Kidney (tissue), 14 donors: ENCODE results near the gene NINL. TPM values are rescaled to one million over a fixed set of nuclear protein-coding genes. Genes with fewer than 3 reads are reported as not detected.

Experiments
- DNase-seq, 5 donors: peaks; one replicate each; pipeline ENCODE4 v3.0.0-alpha.2; 2013 to 2020
- FAIRE-seq: peaks from 2 replicates; lab custom pipeline; 2012; peaks lifted over from hg19 to GRCh38; lab: Jason Lieb, UNC
- H3K27ac ChIP-seq, 2 donors: one replicate each; pipeline ENCODE4 v1.7.0; 2013; ENCODE audit warnings: low read depth in 2 of 2, low read length in 2 of 2, inconsistent platforms in 1 of 2
- H3K27me3 ChIP-seq: one replicate; pipeline ENCODE4 v1.7.1; 2013; ENCODE audit warnings: low read length, inconsistent platforms; ENCODE audit not compliant: control insufficient read depth, insufficient read depth
- H3K36me3 ChIP-seq, 3 donors: one replicate each; pipeline versions ENCODE4 v1.7.0 to v1.7.1; 2013; ENCODE audit warnings: low read length in 3 of 3, control low read depth in 1 of 3, inconsistent platforms in 1 of 3; ENCODE audit not compliant: insufficient read depth in 3 of 3, control insufficient read depth in 2 of 3
- H3K4me1 ChIP-seq, 3 donors: one replicate each; pipeline versions ENCODE4 v1.7.0 to v1.7.1; 2013; ENCODE audit warnings: low read length in 3 of 3, inconsistent platforms in 1 of 3, low read depth in 1 of 3; ENCODE audit not compliant: control insufficient read depth in 2 of 3, insufficient read depth in 2 of 3
- H3K4me3 ChIP-seq, 3 donors: one replicate each; pipeline versions ENCODE4 v1.7.0 to v1.8.1; 2013; ENCODE audit warnings: low read length in 3 of 3, control low read depth in 1 of 3, inconsistent platforms in 1 of 3
- H3K9ac ChIP-seq, 3 donors: one replicate each; pipeline versions ENCODE4 v1.7.0 to v1.7.1; 2013; ENCODE audit warnings: low read length in 3 of 3, control low read depth in 1 of 3, inconsistent platforms in 1 of 3
- H3K9me3 ChIP-seq, 3 donors: one replicate each; pipeline versions ENCODE4 v1.7.0 to v1.7.1; 2013; ENCODE audit warnings: low read length in 3 of 3, control low read depth in 1 of 3, inconsistent platforms in 1 of 3; ENCODE audit not compliant: control insufficient read depth in 2 of 3, insufficient read depth in 1 of 3
- CTCF ChIP-seq: IDR thresholded peaks from 3 replicates; pipeline ENCODE4 v1.5.1; 2012; ENCODE audit warnings: mild to moderate bottlenecking, moderate library complexity, borderline replicate concordance; ENCODE audit not compliant: insufficient read depth; ENCODE audit errors: extremely low read depth
- intact Hi-C: fragments of 100-400 bp; cut with DNase I; formaldehyde crosslinking; loops from one replicate; pipeline ENCODE4 v1.11.1; 2022
- polyA plus RNA-seq: library from polyadenylated mRNA; stranded (reverse); fragments of 350-450 nt; fragmentation: Illumina TruSeq; extraction: RNeasy Lipid Tissue Mini Kit (QIAGEN cat#74804); gene quantifications from one replicate; pipeline ENCODE4 v1.2.3, GENCODE V29; 2014; ENCODE audit warnings: low read depth, low replicate concordance; ENCODE audit not compliant: insufficient read depth
- total RNA-seq: library from RNA; stranded (reverse); fragmentation: NEBNext Ultra II Directional; extraction: Animal tissue kit (Norgen Biotek cat#: 25700); gene quantifications from one replicate; pipeline ENCODE4 v1.2.1, GENCODE V29; 2021
- donor health status: control.
- donor health status: control.
- donor health status: control.
- donor health status: control.
- donor health status: control.
- donor health status: DM: yes; HTN: yes; CAD: no.
- donor health status: Normal renal cell carcinoma (clear cell type).

Gene NINL
- total and polyA plus RNA-seq, 2 donors from 2014 or later = 23.4 to 25.2 TPM

GRCh38 chr20:25549843-25550477 is 35.4 kb downstream of the NINL start:
- FAIRE-seq (no peak), DNase-seq (peak in 1 of 5 donors; percentile 35)
- Histone ChIP-seq H3K4me1 (peaks cover 6 to 57% (median 35%) of the 10 kb centered on the region in 3 donors), H3K27me3 (no peaks in the 10 kb centered on the region), H3K4me3 (peak overlapping the region in 1 of 3 donors; percentile 38), H3K9ac (peak overlapping the region in 1 of 3 donors; percentile 10), H3K36me3 (no peaks in the 10 kb centered on the region), H3K27ac (peak overlapping the region in 1 of 2 donors; percentile 69), H3K9me3 (no peaks in the 10 kb centered on the region)
- no peak for TF ChIP-seq CTCF
- intact Hi-C loops = no loop called here

- Histone ChIP-seq H3K4me3 (peak overlapping the region in 1 of 3 donors; percentile 38), H3K9me3 (no peaks in the 10 kb centered on the region), H3K27me3 (no peaks in the 10 kb centered on the region), H3K4me1 (peaks cover 6 to 52% (median 34%) of the 10 kb centered on the region in 3 donors), H3K9ac (peak overlapping the region in 1 of 3 donors; percentile 10), H3K36me3 (no peaks in the 10 kb centered on the region), H3K27ac (peak overlapping the region; percentile 8 to 69)
- intact Hi-C loops = no loop called here
- no peak for TF ChIP-seq CTCF
- FAIRE-seq = no peak
- no peak for DNase-seq
Measured at GRCh38 chr20:25549172-25549773, 36.1 kb downstream of the NINL start.

- DNase-seq = peak in 1 of 5 donors; percentile 49
- Histone ChIP-seq H3K36me3 (no peaks in the 10 kb centered on the region), H3K27me3 (no peaks in the 10 kb centered on the region), H3K4me3 (no peak overlapping the region), H3K9ac (peak overlapping the region in 1 of 3 donors; percentile 28), H3K27ac (peak overlapping the region; percentile 42 to 69), H3K9me3 (no peaks in the 10 kb centered on the region), H3K4me1 (peaks cover 6 to 46% (median 31%) of the 10 kb centered on the region in 3 donors)
- no peak for FAIRE-seq
- intact Hi-C loops = no loop called here
- no peak for TF ChIP-seq CTCF
Measured at GRCh38 chr20:25548613-25549086, 36.7 kb downstream of the NINL start.
